NCI-H345 treated with DMSO at 0.1 percent for 48 hours (cell line): ENCODE results near the gene LIN52.
"Not testable (repeated sequence)": the region's sequence is repeated elsewhere in the genome, so short reads cannot be mapped to it uniquely, and the experiment has no call there.

Experiments used
- DNase-seq: peaks from one replicate; lab custom pipeline; 2025; ENCODE audit not compliant: unreplicated experiment; lab: John Stamatoyannopoulos, UW

The LIN52 gene

DNA sequence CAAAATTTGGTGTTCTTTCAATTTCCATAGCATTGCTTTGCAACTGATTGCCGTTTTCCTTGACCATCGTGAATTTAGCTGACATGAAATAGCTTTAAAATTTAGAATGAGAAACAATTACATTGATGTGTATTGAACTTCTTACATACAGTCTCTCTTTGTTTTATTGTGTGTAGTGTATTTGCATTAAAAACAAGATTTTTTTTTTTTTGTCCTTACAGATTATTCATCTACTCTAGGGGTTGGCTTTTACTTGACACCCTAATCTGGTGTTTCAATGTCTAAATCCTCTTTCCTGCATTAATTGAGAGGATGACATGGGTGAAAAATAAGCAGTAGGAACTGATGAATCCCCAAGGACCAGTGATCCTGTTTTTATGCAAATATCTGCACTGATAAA, 20.6 kb downstream of the LIN52 start:
- no peak for DNase-seq

- no peak for DNase-seq
Measured at GRCh38 chr14:74109369-74109768, 24.6 kb downstream of the LIN52 start.

DNA sequence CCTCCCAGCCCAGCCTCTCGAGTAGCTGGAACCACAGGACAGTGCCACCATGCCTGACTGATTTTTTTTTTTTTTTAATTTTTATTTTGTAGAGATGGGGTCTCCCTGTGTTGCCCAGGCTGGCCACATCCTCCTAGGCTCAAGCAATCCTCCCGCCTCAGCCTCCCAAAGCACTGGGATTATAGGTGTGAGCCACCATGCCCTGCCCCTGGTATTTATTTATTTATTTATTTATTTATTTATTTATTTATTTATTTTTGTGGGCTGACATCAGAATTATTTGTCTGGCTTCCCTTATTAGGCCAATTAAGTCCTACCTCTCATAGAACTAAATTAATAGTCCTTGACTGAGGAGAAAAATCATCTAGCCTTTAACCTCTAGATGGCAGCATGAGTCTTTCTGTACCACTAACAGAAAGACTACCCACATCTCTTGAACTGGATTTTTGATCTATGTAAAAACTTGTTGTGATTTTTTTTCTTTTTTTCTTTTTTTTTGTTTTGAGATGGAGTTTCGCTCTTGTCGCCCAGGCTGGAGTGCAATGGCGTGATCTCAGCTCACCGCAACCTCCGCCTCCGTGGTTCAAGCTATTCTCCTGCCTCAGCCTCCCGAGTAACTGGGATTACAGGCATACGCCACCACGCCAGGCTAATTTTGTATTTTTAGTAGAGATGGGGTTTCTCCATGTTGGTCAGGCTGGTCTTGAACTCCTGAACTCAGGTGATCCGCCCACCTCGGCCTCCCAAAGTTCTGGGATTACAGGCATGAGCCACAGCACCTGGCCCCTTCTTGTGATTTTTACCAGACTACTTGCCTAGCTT, 26.9 kb downstream of the LIN52 start:
- DNase-seq = not testable (repeated sequence)

DNA sequence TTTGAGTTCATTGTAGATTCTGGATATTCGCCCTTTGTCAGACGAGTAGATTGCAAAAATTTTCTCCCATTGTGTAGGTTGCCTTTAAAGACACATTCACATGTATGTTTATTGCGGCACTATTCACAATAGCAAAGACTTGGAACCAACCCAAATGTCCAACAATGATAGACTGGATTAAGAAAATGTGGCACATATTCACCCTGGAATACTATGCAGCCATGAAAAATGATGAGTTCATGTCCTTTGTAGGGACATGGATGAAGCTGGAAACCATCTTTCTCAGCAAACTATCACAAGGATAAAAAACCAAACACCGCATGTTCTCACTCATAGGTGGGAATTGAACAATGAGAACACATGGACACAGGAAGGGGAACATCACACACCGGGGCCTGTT, 40.7 kb downstream of the LIN52 start:
- DNase-seq = not testable (repeated sequence)

GRCh38 chr14:74126315-74127013, 41.7 kb downstream of the LIN52 start:
- no peak for DNase-seq

DNA sequence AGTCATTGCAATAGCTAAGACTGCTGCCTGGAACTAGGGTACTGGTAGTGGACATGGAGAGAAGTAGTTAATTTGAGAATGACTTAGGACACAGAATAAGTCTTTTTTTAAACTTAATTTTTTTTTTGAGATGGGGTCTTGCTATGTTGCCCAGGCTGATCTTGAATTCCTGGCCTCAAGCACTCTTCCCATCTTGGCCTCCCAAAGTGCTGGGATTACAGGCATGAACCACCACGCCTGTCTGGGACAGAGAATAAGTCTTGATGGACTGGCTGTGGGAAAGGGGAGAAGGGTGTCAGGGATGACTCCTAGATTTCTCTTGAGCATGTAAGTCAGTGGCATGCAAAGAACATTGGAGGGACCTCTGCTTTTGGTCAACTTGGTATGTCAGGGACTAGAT, 42.9 kb downstream of the LIN52 start:
- DNase-seq = no peak

- DNase-seq = no peak
Measured at GRCh38 chr14:74133833-74134481, 49.2 kb downstream of the LIN52 start.

DNA sequence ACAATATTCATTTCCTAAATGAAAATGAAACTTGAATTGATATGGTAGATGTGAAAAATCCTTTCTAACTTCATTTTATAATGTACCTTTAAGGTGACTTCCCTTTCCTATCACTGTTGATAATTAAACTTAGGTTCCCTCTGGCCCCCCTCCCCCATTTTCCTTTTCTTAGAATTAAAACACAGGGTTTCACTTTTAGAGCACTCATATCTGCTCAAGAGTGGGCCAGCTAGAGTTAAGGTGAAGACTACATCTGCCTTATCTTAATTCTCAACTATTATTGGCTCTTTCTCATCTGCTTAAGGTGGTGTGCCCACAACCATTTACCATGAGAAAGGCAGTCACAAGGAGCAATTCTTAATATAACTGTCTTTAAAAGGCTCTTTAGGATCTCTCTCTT, 49.7 kb downstream of the LIN52 start:
- no peak for DNase-seq

DNA sequence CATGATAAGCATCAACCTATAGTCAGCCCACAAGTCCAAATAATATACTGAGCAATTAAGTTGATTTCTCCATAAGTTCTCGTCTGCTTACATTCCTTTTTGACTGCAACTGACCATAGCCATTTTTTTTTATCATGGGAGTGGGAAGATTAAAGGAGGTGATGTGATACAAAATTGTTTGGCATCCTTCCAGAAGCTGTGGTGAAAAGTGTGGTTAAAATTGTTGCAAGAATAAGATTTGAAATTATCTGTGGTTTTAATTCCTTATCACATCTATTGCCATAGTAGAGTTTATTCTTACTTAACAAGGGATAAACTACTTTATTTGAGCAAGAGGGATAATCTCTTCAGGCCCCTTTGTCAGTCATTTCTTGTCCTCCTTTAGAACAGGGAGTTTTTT, 50.7 kb downstream of the LIN52 start:
- DNase-seq = no peak

DNA sequence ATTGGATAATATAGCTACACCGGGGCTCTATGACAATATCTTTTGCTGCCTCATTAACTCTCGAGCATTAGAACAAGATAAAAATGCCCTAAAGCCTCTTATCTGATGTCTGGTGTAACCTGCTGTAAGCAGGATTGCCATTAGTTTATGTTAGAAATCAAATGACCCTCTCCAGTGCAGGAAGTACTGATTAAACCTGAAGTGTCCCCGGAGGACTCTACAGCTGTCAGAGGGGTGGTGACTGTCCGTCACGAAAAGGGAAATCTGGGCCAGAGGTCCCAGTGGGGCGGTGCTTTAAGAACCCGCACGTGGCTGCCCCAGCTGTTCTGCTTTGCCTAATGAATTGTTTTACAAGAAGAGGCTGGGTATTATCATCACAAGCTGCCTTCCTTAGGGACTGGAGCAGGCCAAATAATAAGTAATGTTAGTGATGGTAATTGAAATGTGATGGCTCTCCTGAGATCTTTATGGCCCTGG, 55.7 kb downstream of the LIN52 start:
- DNase-seq = peak; percentile 94

- no peak for DNase-seq
Measured at GRCh38 chr14:74141703-74142102, 56.9 kb downstream of the LIN52 start.

DNA sequence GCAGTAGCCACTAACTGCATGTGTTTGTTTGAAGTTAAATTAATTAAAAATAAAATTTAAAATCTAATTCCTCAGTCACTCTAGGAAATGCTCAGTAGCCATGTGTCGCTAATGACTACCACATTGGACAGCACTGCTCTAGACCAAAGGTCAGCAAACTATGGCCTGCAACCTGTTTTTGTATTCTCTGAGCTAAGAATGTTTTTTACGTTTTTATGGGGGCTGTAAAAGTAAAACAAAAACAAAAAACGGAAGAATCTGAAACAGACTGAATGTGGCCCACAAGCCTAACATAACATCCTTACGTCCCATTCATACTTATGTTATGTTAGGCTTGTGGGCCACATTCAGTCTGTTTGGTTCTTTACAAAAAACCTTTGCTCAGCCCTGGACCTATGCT, 57.8 kb downstream of the LIN52 start:
- DNase-seq = no peak

DNA sequence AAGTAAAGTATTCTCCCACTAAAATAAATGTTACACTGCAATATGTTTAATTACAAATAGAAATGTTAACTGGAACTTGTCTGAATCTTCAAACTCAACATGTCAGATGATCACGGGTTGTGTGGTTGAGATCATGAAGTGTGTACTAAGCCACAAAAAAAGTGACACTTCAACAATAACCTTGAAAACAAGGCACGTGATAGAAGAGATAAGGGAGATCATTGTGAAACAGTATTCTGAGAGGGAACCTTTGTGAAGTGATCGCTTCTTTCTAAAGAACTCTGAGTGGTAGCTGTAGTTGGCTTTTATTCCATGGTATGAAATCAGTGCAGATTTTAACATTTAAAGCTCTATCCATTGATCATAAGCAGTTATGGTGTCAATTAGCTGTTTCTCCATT, 60.0 kb downstream of the LIN52 start:
- no peak for DNase-seq

DNA sequence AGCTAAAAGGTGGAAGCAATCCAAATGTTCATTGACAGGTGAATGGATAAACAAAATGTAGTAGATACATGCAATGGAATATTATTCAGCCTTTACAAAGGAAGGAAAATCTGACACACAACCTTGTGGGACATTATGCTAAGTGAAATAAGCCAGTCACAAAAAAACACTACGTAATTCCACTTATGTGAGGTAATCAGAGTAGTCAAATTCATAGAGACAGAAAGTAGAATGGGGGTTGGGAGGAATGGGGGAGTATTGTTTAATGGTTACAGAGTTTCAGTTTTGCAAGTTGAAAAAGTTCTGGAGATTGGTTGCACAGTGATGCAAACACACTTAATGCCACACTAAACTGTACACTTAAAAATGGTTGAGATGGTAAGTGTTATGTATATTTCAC, 62.8 kb downstream of the LIN52 start:
- no peak for DNase-seq

DNA sequence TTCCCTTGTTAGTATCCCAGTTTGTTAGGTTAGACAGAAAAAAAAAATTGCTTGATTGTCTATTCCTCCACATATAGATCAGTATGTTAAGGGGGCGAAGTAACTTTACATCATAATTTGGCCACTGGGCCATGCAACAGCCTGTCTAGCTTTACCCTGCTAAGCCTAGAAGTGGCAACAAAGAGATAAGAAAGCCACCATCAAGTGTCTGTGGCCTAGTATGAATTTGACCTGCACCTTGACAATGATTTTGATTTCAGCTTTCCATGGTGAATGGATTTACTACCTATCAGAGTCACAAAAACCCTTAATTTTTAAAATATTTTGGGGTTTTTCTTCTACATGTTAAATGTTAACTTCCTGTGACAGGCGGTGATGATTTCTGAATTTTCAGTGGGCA, 63.9 kb downstream of the LIN52 start:
- no peak for DNase-seq

- DNase-seq = no peak
Measured at GRCh38 chr14:74155287-74155686, 70.5 kb downstream of the LIN52 start.

DNA sequence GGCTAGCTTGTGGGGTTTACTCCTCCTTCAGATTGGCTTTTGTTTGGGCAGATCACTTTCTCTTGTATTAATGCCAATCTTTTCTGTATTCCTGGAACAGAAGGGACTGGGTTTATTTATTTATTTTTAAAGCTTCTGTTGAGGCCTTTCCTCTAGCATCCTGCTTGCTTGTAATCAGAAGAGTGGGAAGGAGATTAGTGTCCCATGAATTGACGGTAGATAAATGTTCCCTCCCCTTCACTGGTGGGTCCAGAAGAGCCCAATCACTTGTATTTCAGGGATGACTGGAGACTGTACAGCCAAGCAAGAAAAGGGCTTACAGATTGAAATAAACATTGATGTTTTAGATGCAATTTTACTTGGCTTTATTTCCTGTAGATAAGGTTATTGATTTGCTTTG, 71.0 kb downstream of the LIN52 start:
- DNase-seq = no peak

- DNase-seq = no peak
Measured at GRCh38 chr14:74160763-74161162, 76.0 kb downstream of the LIN52 start.

GRCh38 chr14:74161526-74162158, 76.9 kb downstream of the LIN52 start:
- no peak for DNase-seq

- no peak for DNase-seq
Measured at GRCh38 chr14:74169906-74170305, 85.2 kb downstream of the LIN52 start.

DNA sequence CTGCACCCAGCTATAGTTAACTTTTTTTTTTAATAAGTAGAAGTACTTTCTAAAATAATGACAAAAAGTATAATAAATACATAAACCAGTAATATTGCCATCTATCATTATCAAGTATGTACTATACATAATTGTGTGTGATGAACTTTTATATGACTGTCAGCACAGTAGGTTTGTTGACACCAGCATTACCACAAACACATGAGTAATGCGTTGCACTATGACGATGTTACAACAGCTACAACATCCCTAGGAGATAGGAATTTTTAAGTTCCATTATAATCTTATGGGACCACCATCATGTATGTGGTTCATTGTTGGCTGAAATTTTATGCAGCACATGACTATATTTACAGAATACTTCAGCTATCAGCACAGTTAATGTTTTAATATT, 91.6 kb downstream of the LIN52 start:
- DNase-seq = no peak

DNA sequence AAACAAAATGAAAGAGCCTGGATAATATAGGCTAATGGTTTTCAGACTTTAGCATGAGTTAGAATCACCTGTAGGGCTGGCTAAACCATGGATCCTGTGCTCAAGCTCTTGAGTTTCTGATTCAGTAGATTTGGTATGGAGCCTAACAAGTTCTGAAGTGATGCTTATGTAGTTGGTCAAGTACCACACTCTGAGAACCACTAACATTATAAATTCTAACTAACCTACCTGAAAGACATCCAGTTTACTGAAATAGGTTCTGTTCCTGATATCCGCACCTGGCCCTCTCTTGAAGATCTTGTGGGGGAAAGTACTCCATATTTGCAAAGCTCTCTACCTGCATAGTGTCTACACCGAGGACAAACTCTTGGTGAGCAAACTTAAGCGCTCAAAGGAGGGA, 95.1 kb downstream of the LIN52 start:
- no peak for DNase-seq
